ENCODE results near the gene LPCAT3.
"Not testable (repeated sequence)": the region's sequence is repeated elsewhere in the genome, so short reads cannot be mapped to it uniquely, and the experiment has no call there.

- not testable (repeated sequence) for TF ChIP-seq ZNF837 (tag by site-specific recombination; IDR thresholded peaks at IDR 0.05); KLF10 (tag by site-specific recombination; IDR thresholded peaks at IDR 0.05); ZNF121 (tag by site-specific recombination; IDR thresholded peaks at IDR 0.05); CTCF (tag by site-specific recombination; IDR thresholded peaks at IDR 0.05); ZNF391 (tag by site-specific recombination; IDR thresholded peaks at IDR 0.05; ENCODE audit: borderline replicate concordance, low read depth); ZNF184 (tag by site-specific recombination; IDR thresholded peaks at IDR 0.05); ZNF580 (tag by site-specific recombination; IDR thresholded peaks at IDR 0.05); ZNF433 (tag by site-specific recombination; IDR thresholded peaks at IDR 0.05; ENCODE audit: low read depth); ZNF558 (tag by site-specific recombination; IDR thresholded peaks at IDR 0.05); ZNF155 (tag by site-specific recombination; IDR thresholded peaks at IDR 0.05); ZNF677 (tag by site-specific recombination; IDR thresholded peaks at IDR 0.05)
These were observed 31.7 kb upstream of the LPCAT3 start for GRCh38 chr12:7049973-7050372.

All from HEK293 (cell line).